Activated T-helper 1 cell treated with anti-CD3 and anti-CD28 coated beads, Interleukin-2, amount 50 U/mL, for 16 hours (primary cell): ENCODE data around the gene RARB.

Source experiments
- DNase-seq, 2 donors: peaks; one replicate each; pipeline ENCODE4 v3.0.0-alpha.2; 2020; ENCODE audit warnings: low read depth in 1 of 2, low spot score in 1 of 2

The RARB gene

GRCh38 chr3:25574172-25574765 lies 146.2 kb downstream of the RARB start:
- no peak for DNase-seq

GRCh38 chr3:25575001-25575400 lies 146.9 kb downstream of the RARB start:
- no peak for DNase-seq

GRCh38 chr3:25576146-25576545 lies 148.1 kb downstream of the RARB start:
- no peak for DNase-seq

- no peak for DNase-seq
These were observed 148.9 kb downstream of the RARB start for GRCh38 chr3:25576831-25577454.

- DNase-seq: no peak
These were observed 150.0 kb downstream of the RARB start for GRCh38 chr3:25578059-25578458.

GRCh38 chr3:25580534-25580933 lies 152.5 kb downstream of the RARB start:
- DNase-seq: no peak

- no peak for DNase-seq
These were observed 153.3 kb downstream of the RARB start for GRCh38 chr3:25581335-25581734.

- DNase-seq: no peak
These were observed 153.8 kb downstream of the RARB start for GRCh38 chr3:25581823-25582222.

- DNase-seq: no peak
These were observed 154.2 kb downstream of the RARB start for GRCh38 chr3:25582242-25582641.

- no peak for DNase-seq
These were observed 155.3 kb downstream of the RARB start for GRCh38 chr3:25583343-25583742.

- DNase-seq: no peak
These were observed 156.1 kb downstream of the RARB start for GRCh38 chr3:25584011-25584789.

GRCh38 chr3:25585361-25586166 lies 157.5 kb downstream of the RARB start:
- no peak for DNase-seq

GRCh38 chr3:25586167-25586505 lies 158.1 kb downstream of the RARB start:
- no peak for DNase-seq

GRCh38 chr3:25586553-25586952 lies 158.5 kb downstream of the RARB start:
- DNase-seq: no peak

GRCh38 chr3:25587094-25587493 lies 159.0 kb downstream of the RARB start:
- no peak for DNase-seq

GRCh38 chr3:25587526-25587925 lies 159.5 kb downstream of the RARB start:
- DNase-seq: no peak

GRCh38 chr3:25587975-25588374 lies 159.9 kb downstream of the RARB start:
- no peak for DNase-seq

GRCh38 chr3:25588441-25589103 lies 160.5 kb downstream of the RARB start:
- no peak for DNase-seq

GRCh38 chr3:25589104-25589782 lies 161.2 kb downstream of the RARB start:
- DNase-seq: no peak

GRCh38 chr3:25589783-25590258 lies 161.8 kb downstream of the RARB start:
- no peak for DNase-seq
